ENCODE data around the gene SERPINB8.
A peak's percentile ranks its signal among the peaks of the same experiment; 100 is the strongest.

SERPINB8 gene

DNA sequence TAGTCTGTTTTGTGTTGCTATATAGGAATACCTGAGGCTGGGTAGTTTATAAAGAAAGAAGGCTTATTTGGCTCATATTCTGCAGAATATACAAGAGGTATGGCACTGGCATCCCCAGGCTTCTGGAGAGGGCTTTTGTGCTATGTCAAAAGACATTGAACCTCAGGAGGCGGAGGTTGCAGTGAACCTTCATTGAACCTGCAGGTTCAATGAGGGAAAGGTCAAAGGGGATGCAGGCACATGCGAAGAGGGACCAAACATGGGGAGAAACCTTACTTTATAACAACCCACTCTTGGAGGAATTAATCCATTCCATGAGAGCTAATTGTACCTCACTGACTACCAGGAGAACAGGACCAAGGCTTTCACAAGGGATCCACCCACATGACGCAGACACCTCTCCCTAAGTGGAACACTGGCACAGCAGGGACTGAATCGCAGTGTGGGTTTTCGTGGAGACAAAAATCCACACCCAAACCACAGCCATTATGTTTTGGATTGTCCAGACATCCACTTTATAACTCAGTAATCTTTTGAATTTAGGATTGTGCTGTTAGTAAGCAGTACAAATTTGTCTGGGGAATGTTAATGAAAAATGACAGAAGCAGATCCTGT is 4.1 kb upstream of the SERPINB8 start:
- DNase-seq = no peak

DNA sequence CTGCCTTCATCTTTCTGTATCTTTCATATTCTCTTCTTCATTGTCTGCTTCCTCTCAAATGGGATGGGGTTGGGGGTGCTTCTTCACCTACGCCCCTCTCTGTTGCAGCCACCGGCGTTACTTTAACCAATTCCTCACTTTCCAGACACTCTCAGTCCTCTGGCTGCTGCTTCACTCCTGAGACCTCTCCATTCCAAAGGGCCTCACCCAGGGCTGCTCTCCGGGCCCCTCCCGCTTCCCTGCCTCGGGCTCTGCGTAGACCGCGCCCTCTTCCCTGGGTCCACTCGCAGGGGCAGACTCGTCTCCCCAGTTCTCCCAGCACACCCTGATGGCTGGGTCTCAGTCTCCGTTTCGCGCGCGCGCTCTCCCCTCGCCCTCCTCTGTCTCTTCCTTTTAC is 926 bp downstream of the SERPINB8 start:
- DNase-seq = peak; percentile 65

DNA sequence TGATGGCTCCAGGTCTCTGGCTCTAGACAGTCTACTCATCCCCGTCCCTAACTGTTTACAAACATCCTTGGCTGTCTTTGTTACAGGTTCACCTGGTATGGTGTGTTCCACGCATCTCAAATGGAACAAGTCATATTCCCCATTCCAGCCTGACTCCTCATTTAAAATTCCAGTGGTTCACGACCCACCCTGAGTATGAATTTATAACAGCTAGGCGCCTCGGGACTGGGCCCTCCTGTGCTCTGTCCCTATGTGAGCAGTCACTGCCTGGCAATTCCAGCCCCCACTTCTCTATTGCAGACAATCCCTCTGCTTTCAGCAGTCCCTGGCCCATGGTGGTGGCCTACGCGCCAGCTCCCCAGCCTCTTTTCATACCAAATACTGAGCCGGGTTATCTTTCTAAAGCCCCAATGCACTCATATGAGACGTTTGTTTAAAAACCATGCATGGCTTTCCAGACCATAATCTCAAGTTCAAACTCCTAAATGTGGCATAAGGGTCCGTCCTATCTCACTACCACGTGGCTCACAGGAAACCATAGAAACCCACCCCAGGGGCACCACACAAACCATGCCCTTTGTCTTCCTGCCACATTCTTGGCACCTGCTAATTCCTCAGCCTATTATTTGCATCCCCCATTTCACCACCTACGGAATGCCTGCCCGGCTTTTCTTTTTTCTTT is 1.6 kb downstream of the SERPINB8 start:
- DNase-seq = no peak

DNA sequence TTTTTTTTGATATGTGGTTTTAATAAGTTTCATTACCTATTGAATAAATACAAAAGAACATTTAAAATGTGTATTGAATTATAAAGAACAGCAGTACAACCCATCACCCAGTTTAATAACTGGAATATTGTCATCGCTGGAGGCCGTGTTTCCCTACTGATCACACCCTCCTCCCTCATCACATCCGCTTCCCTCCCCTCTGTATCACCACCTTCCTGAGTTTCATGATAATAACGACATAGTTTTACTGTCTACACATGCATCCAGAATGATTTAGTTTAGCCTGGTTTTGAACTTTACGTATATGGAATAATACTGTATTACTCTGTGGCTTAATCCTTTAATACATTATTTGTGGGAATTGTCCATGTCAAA is 2.1 kb downstream of the SERPINB8 start:
- no peak for DNase-seq

DNA sequence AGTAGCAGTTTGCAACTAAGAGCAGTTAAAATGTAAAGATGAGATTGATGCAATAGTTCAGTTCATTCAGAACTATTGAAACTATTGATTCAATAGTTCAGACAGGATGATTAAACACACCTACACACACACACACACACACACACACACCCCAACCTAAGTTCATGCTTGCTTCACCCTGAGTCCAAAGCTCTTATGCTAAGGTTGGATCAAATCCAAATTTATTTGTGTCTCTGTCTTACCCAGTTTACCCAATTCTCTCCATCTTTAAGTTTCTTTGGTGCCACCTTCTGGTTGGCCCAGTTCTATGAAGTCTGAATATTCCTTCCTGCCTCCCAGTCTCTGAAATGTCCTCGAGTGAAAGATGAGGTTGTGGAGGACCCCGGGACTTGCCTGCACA is 5.1 kb downstream of the SERPINB8 start:
- peak; percentile 8 for DNase-seq

DNA sequence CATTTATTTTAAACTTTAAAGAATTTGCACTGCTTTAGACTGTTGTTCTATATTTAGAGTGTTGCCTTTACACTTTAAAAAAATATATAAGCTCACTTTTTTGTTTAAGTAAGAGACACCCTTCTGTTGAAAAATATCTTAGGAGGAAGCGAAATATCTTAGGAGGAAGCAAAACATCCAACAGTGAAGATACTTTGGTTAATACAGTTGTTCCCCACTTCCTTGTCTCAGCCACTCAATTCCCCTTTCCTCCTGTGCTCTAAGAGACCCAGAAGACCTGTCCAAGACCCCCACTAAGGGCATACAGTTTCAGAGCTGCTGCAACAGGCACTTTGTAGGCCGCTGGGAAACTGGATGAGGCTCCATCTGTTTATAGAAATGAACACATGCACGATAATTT is 5.7 kb downstream of the SERPINB8 start:
- no peak for DNase-seq

DNA sequence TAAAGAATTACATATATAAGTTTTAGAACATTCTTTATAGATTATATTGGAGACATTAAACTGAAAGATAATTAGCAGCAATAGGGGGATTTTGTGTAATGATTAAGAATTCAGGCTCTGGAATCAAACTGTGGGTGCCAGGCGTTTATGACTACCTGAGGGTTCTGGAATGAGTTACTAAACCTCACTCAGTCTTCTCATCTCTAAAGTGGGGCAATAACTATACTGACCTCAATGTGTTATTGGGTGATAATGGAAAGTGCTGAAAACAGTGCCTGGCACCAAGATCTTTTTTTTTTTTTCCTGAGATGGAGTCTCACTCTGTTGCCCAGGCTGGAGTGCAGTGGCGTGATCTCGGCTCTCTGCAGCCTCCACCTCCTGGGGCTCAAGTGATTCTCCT is 7.2 kb downstream of the SERPINB8 start:
- DNase-seq = no peak

DNA sequence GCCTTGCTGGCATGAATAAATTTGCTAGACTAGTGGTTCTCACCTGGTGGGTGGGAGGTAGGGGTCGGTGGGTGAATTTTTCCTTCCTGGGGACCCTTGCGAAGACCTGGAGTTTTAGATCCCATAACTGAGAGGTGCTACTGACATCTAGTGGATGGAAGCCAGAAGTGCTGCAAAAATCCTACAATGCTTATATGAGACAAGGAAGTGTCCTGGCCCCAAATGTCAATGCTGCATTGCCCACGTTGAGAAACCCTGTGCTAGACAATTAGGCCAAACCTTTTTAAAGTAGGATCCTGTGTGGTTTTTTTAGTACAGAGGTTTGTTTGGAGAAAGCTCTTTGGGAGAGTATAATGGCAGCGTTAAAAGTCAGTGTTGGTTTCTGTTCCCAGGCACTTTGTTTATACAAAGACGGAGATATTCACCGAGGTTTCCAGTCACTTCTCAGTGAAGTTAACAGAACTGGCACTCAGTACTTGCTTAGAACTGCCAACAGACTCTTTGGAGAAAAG is 9.6 kb downstream of the SERPINB8 start:
- peak; percentile 16 for DNase-seq

DNA sequence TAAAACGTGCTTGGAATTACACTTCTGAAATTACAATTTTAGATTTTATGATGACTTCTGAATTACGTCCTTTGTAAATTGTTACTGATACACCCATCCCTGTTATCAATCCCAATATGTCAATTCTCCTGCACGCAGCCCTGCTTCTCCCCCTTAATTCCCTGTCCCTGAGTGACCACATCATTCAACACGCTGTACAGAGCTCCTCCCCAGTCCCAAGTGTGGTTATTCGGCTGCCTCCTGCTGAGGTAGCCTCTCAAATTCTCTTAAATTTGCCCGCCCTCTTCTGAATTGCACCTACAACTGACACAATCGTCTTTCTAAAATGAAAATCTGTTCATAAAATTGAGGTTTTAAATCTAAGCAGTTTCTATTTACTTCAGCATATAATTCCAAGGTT is 10.1 kb downstream of the SERPINB8 start:
- no peak for DNase-seq

DNA sequence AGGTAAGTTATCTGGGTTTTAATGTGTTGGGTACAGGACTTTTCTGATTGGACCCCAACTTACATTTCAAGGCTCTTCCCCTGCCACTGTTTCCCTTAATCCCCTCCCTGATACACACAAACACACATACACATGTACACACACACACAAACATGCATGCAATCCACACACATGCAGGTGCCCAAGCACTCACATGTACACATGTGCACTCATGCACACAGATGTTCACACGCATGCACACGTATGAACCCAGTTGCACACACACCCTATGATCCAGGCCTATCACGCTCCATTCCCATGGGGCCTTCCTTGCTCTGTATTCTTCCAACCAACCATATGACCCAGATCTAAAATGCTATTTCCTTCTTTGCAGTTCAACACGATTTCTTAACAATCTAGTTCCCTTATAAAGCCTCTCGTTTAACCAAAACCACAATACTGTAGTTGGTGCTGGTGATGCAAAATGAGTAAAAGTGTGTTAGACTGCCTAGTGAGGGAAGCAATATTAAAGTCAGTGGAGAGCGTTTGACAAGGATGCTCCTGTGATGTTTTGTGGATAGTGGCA is 11.1 kb downstream of the SERPINB8 start:
- no peak for DNase-seq

DNA sequence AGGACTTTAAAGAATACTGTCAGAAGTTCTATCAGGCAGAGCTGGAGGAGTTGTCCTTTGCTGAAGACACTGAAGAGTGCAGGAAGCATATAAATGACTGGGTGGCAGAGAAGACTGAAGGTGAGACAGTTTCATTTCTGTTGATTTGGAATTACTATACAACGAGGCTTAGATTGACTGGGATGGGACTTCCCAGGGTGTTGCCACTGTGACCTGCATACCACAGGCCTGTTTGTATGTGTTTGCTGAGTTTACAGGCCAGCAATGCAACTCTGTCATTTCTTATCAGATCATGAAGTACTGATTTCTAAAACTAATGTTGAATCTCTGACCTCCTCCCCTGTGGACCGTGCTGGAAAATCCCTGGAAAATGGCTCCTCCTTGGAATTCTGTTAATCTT is 11.8 kb downstream of the SERPINB8 start:
- no peak for DNase-seq

DNA sequence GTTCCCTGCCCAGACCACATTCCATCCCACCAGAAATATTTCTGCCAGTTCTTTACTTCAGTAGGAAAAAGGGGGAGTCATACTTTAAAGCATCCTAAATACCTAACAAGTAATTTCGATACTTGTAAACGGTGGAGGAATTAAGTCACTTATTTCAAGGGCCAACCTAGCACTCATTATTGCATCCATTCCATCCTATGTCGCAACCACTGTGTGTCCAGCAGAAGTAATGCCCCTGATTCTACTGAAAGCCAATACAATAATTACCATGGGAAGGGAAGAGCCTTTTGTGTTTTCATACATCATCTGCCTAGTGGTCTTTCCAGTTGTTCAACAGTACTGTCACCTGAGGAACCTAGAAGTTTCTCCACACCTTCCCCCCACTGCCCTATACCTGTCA is 12.5 kb downstream of the SERPINB8 start:
- no peak for DNase-seq

DNA sequence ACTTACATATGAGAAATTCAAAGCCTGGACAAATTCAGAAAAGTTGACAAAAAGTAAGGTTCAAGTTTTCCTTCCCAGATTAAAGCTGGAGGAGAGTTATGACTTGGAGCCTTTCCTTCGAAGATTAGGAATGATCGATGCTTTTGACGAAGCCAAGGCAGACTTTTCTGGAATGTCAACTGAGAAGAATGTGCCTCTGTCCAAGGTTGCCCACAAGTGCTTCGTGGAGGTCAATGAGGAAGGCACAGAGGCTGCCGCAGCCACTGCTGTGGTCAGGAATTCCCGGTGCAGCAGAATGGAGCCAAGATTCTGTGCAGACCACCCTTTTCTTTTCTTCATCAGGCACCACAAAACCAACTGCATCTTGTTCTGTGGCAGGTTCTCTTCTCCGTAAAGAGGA is 17.0 kb downstream of the SERPINB8 start:
- no peak for DNase-seq

DNA sequence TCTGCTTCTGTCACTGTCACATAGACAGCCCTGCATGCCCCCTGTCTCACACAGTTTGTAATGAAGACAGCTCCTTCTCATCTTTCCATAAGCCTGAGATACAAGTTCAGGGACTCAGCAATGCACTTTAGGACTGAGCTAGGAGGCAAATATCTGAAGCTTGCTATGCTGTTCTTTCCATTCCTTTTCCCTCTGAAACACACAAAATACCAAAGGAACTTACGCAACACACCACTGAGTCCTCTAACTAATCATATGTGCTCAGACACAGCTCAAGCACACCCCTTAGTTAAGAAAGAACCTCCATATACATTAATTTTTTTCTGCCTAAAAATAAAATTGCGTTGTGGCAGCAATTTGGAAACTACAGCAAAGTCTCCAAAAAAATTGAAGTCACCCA is 17.9 kb downstream of the SERPINB8 start:
- no peak for DNase-seq

DNA sequence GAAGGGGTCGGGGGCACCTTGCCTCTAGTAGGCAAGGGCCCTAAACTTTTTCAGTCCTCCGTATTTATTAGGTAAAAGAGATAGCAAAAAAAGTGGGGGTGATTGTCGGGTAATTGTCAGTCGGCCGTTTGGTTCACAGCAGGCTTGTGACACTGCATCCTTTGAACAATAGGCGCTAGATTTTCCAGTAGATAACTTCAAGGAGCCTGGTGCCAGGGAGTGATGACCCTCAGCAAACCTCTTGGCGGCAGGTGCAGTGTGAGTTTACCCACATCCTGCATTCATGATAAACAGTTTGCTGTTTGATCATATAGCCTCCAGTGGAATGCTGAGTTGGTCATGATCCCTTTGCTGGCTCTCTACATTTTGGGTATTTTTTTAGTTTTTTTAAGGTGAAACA is 22.9 kb downstream of the SERPINB8 start:
- no peak for DNase-seq

DNA sequence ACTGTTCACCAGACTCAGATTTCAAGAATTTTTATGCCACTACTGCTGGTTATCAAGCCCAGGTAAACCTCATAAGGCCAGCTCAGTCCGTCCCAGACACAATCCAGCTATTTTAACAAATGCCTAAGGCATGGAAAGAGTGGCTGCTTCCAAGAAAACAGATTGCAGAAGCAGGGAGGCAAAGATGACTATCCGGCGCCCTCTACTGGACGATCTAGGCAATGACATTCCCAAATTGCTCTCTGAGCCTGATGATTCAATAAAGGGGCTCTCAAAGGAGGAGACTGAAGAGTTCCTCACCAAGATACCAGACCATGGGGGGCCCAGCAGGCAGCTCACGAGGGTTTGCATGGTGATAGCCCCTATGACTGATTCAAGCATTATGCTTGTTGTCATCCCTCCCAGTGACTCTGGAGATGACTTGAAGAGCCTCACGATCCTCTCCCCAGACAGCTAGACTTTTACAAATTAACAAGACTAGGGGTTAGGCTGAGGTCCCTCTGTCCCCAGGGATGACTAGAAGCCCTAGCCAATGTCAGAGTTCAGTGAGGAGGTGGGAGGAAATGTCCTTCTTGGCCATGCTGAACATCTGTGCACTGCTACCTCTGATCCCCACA is 25.0 kb downstream of the SERPINB8 start:
- DNase-seq = peak; percentile 6

DNA sequence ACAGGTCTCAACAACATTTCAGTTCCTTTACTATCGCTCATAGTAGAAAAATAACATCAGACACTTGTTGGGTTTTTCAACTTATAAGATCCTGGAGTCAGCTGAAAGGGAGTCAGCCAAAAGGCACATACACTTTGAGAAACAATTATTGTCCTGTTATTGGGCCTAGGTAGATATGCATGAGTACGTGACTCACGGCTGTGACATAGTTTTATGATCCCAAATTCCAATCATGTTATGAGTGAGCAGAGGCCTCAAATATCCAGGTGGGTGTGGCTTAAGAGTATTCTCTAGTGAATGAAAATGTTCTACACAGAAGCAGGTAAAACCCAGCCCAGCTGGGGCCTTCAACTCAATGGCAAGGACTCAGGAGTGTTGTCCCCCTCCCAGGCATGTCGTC is 27.2 kb downstream of the SERPINB8 start:
- DNase-seq = no peak

DNA sequence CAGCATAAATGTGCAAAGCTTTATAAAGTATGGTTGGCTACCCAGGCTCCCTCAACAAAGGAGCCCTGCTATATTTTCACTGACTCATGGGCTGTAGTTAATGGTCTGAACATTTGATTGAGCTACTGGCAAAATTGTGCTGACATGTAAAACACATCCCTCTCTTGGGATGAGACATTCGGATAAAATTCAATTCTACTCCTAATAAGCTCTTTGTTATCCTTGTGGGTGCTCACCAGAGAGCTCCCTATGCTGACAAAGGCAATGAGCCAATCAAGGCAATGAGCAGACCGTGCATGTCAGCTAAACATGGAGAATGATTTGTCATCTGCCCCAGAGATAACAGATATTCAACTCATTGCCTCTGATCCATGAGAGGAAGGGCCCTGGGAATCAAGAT is 27.7 kb downstream of the SERPINB8 start:
- DNase-seq = no peak

DNA sequence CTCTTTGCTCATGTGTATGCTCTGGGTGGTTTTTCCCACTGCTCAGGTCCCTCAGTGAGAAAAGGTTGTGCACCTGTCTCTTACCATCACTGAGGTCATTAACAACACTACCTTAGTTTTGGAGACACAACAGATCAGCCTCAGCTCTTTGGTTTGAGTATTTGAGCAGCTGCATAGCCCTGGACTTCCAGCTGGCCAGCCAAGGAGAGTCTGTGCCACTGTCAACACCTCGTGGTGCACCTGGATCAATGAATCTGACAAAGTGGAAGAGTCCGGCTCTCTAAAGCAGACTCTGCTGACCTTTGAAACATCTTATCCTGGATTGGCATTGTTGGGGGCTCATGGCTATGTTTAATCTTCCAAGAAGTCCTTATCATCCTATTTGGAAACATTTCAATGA is 30.0 kb downstream of the SERPINB8 start:
- DNase-seq = no peak

DNA sequence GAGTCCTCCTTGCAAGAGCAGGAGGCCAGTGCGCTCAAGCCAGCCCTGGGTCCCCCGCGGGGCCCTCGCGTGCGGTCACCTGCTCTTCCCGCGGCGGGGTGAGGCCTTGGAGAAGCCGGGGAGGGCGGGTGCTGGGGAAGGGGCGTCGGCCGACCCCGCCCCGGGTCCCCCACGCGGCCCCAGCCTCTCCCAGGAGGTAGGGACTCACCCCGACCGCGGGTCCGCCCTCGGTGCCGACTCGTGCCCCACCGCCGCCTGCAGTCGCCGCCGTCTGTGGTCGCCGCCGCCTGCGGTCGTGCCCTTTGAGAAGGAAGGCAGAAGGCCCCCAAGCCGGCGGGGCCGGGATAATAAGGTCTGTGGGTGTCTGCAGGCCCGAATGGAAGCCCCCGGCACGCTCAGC is 32.7 kb downstream of the SERPINB8 start:
- DNase-seq = no peak

DNA sequence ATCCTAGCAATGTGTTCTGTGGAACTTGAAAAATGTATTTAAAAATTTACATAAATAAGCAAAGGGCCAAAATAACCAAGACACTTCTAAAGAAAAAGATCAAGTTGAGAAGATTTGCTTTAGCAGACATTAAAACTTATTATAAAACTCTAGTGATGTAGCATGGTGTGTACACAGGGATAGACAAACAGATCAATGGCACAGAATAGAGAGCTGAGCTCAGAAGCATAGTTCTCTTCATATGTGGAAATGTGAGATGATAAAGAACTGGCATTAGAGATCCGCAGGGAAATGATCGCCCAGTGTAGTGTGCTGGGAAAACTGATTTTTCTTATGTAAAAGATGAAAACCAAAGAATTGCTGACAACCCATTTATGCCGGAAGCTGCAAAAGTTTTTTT is 39.4 kb downstream of the SERPINB8 start:
- no peak for DNase-seq

DNA sequence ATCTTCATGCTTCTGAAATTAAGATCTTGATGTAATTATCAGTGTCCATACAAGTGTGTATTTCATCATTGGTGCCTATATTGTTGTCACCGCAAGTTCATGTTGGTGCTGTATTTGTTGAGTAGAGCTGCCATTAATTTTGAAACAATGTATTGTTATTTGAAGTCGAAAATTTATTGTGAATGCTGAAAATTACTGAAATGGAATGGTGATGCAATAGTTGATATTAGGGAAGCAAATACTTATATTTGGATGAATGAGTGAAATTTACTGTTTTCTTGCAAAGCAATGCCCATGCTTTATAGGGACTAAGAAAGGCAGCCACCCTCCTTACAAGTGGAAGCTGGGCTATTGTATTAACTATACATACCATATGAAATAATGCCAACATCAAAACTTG is 41.6 kb downstream of the SERPINB8 start:
- no peak for DNase-seq

DNA sequence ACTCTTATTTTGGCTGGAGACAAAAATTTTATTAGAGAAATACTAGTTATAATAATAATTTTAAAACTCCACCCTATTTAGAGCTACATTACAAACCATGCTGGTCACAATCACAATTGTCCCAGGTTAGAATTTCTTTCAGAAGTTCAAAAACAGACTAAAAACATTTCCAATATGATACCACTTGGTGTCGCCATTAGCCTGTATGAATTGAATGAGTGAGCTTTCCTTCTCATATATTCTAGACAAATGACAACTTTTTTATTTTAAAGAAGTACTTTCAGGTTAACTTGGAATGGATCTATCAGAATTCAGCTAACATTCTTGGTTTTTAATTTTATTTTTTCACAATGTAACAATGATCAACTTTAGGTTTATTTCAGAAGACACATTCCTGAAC is 48.0 kb downstream of the SERPINB8 start:
- no peak for DNase-seq

All from NCI-H226 (cell line).